Measurements from ENCODE around the gene EMC10.

- no peak for TF ChIP-seq CTCF (IDR thresholded peaks at IDR 0.05; ENCODE audit: insufficient read depth, low read length)
- TF ChIP-seq POLR2AphosphoS5 (IDR thresholded peaks at IDR 0.05; ENCODE audit: low read depth), result no peak
- TF ChIP-seq REST (IDR thresholded peaks at IDR 0.05; ENCODE audit: insufficient replicate concordance, low read depth), result no peak
Observed at GRCh38 chr19:50459067-50459456, 17.2 kb upstream of the EMC10 start.

All from HL-60 (cell line).